Thoracic aorta (tissue), 2 donors: ENCODE measurements around the gene DAP. TPM values are rescaled to one million over a fixed set of nuclear protein-coding genes. Genes with fewer than 3 reads are reported as not detected.

Experiments used
- ATAC-seq: fragments of 150-250 bp; one replicate; pipeline ENCODE4 v1.8.0; 2017; ENCODE audit warnings: low read depth; ENCODE audit not compliant: insufficient number of reproducible peaks, low FRiP score
- DNase-seq: peaks from one replicate; pipeline ENCODE4 v3.0.0-alpha.2; 2020; ENCODE audit warnings: low spot score
- H3K27ac ChIP-seq, 2 donors: fragments of 200-600 bp; sonication (generic); 1 replicate in 1 of 2; 2 replicates in 1 of 2; pipeline ENCODE4 v1.5.1; 2016; ENCODE audit warnings: mild to moderate bottlenecking in 2 of 2, moderate library complexity in 2 of 2
- H3K27me3 ChIP-seq: fragments of 200-600 bp; sonication (generic); replicated peaks from 2 replicates; pipeline ENCODE4 v1.6.0; 2016; ENCODE audit warnings: mild to moderate bottlenecking; ENCODE audit not compliant: insufficient read depth
- H3K36me3 ChIP-seq: fragments of 200-600 bp; sonication (generic); one replicate; pipeline ENCODE4 v1.5.1; 2016
- H3K4me1 ChIP-seq, 2 donors: fragments of 200-600 bp; sonication (generic); 1 replicate in 1 of 2; 2 replicates in 1 of 2; pipeline versions ENCODE4 v1.5.1 to v1.6.0; 2016; ENCODE audit warnings: low read depth in 2 of 2, mild to moderate bottlenecking in 1 of 2; ENCODE audit not compliant: control insufficient read depth in 1 of 2
- H3K4me3 ChIP-seq: fragments of 200-600 bp; sonication (generic); 2 replicates; pipeline ENCODE4 v1.5.1; 2016; ENCODE audit warnings: mild to moderate bottlenecking
- H3K9me3 ChIP-seq: fragments of 200-600 bp; sonication (generic); 2 replicates; pipeline ENCODE4 v1.5.1; 2016
- total RNA-seq, 2 donors: library from RNA; depleted of rRNA; stranded (reverse); fragments of >200 nt; gene quantifications; one replicate each; pipeline versions ENCODE4 v1.1.0 to v1.2.3, GENCODE V29; 2016
- TF ChIP-seq, protein P1 (sequence below): fragments of 200-600 bp; sonication (generic); IDR thresholded peaks from one replicate; pipeline ENCODE4 v1.5.1; 2019; ENCODE audit warnings: antibody characterized with exemption

Gene DAP
- total RNA-seq, 2 donors from 2014 or later: 79.6 to 113 TPM

DNA sequence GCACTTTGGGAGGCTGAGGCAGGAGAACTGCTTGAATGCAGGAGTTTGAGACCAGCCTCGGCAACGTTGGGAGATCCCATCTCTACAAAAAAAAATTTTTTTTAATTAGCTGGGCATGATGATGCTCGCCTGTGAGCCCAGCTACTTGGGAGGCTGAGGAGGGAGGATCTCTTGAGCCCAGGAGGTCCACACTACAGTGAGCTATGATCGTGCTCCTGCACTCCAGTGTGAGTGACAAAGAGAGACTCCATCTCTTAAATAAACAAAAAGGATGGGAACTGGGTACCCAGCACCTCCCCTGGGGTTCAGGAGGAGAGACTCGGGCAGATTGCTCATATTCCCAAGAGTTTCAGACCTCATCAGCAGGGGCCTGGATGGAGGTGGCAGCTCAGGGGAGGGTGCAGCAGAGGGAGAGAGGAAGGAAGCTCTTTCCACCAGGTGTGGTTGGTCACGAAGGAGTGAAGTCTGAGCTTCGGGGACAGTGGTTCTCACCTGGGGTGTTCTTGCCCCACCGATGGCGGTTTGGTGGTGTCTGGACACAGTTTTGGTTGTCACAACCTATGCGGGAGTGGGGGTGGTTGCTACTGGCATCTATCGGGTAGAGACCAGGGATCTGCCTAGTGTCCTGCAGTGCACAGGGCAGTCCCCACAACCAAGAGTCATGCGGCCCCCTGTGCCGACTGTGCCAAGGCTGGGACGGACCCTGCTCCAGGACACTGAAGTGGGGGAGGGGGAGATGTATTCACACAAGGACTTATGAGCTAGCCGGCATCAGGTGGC, 124.5 kb downstream of the DAP start:
- Histone ChIP-seq H3K4me3 (no peak overlapping the region), H3K4me1 (no peaks in the 10 kb centered on the region), H3K27ac (no peak overlapping the region), H3K9me3 (no peaks in the 10 kb centered on the region), H3K36me3 (no peaks in the 10 kb centered on the region), H3K27me3 (no peaks in the 10 kb centered on the region)
- ATAC-seq (no peak), DNase-seq (no peak)
- TF ChIP-seq, protein P1, sequence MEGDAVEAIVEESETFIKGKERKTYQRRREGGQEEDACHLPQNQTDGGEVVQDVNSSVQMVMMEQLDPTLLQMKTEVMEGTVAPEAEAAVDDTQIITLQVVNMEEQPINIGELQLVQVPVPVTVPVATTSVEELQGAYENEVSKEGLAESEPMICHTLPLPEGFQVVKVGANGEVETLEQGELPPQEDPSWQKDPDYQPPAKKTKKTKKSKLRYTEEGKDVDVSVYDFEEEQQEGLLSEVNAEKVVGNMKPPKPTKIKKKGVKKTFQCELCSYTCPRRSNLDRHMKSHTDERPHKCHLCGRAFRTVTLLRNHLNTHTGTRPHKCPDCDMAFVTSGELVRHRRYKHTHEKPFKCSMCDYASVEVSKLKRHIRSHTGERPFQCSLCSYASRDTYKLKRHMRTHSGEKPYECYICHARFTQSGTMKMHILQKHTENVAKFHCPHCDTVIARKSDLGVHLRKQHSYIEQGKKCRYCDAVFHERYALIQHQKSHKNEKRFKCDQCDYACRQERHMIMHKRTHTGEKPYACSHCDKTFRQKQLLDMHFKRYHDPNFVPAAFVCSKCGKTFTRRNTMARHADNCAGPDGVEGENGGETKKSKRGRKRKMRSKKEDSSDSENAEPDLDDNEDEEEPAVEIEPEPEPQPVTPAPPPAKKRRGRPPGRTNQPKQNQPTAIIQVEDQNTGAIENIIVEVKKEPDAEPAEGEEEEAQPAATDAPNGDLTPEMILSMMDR: no peak

DNA sequence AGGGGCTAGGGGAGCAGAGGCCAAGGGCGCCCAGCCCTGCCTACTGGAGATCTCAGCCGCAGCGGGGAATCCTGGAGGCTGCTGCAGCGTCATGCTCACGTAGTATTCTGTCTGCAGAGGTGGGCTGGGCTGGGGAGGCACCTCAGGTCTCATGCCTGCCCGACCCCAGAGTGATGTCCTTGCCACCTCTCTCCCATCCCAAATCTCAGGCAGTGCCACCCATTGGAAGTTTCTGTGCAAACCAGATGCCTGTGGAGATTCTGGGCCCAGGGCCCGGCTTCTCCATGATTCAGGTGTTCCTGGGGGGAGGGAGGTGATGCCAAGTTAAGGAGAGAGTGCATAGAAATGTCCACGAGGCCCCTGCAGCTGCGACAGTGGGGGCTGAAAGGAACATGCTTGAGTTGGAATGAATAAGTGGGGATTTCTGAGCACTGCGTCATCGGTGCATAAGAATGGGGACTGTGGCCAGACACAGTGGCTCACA, 125.1 kb downstream of the DAP start:
- TF ChIP-seq, protein P1: no peak
- ATAC-seq (no peak), DNase-seq (no peak)
- no peak overlapping the region for H3K27ac ChIP-seq
- H3K4me3 ChIP-seq: no peak overlapping the region
- no peaks in the 10 kb centered on the region for H3K4me1 ChIP-seq
- no peaks in the 10 kb centered on the region for H3K36me3 ChIP-seq
- no peaks in the 10 kb centered on the region for H3K27me3 ChIP-seq
- H3K9me3 ChIP-seq: no peaks in the 10 kb centered on the region

DNA sequence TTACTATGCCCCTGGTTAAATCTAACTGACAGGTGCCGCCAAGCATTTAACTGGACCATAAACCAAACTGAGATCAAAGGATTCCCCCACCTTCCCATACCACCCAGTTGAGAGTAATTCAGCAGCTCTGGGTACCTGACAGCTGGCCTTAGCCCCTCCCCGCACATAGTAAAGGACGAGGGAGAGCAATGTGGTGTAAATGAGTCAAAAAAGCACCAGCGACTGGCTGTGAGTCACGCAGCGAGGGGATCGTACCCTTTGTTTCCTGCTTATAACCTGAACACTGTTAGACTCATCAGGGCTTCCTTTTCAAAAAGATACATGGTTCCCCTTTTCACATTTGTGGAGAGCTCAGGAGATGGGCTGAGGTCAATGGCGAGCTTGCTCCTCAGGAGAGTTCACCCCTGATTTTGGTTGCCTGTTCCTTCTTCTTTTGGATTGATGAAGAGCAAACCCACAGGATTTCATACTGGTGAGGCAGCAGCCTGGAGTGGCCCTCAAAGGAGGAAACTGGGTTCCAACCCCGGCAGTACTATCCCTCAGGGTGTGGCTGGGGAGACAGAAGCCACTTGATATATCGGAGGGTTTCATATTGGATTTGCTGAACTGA, 125.7 kb downstream of the DAP start:
- TF ChIP-seq, protein P1: no peak
- Histone ChIP-seq H3K9me3 (no peaks in the 10 kb centered on the region), H3K4me1 (no peaks in the 10 kb centered on the region), H3K27ac (no peak overlapping the region), H3K4me3 (no peak overlapping the region), H3K27me3 (no peaks in the 10 kb centered on the region), H3K36me3 (no peaks in the 10 kb centered on the region)
- no peak for ATAC-seq
- DNase-seq: no peak

DNA sequence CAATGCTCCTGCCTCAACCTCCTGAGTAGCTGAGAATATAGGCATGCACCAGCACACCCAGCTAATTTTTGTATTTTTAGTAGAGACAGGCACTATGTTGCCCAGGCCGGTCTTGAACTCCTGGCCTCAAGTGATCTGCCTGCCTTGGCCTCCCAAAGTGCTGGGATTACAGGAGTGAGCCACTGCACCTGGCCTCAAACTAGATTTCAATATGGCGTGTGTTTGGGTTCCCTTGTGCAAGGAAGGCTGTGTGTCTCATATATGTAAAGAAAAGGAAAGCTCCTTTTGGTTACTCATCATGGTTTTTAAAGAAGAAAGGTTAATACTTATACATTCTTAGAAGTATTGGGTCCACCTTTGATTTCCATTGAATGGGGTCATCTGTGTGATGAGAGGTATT, 126.5 kb downstream of the DAP start:
- Histone ChIP-seq H3K9me3 (no peaks in the 10 kb centered on the region), H3K36me3 (no peaks in the 10 kb centered on the region), H3K27ac (no peak overlapping the region), H3K4me1 (no peaks in the 10 kb centered on the region), H3K4me3 (no peak overlapping the region), H3K27me3 (no peaks in the 10 kb centered on the region)
- ATAC-seq: no peak
- TF ChIP-seq, protein P1: no peak
- no peak for DNase-seq

DNA sequence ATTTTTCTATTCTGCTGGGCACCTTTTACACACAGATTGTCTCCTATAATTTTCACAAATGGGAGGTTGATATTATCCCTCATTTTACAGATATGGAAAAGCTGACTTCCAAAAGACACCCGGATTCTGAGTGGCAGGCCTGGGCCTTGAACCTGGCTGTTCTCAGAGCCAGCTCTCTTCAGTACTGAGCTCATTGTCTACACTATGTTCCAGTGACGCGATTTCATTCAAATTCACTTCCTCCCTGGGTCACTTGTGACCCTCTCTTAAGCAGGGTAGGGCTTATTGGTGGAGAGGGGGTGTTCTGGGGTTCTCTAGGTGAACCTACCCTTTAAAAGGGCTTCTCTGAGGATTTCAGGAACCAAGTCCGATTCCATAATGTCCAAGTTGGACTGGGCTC, 127.0 kb downstream of the DAP start:
- Histone ChIP-seq H3K27me3 (no peaks in the 10 kb centered on the region), H3K4me3 (no peak overlapping the region), H3K27ac (no peak overlapping the region), H3K4me1 (no peaks in the 10 kb centered on the region), H3K36me3 (no peaks in the 10 kb centered on the region), H3K9me3 (no peaks in the 10 kb centered on the region)
- DNase-seq (no peak), ATAC-seq (no peak)
- TF ChIP-seq, protein P1: no peak
